T-helper 1 cell (primary cell): ENCODE results near the gene LRG1.
A peak's percentile ranks its signal among the peaks of the same experiment; 100 is the strongest.

Experiments used
- DNase-seq, 5 donors: peaks; one replicate each; pipeline ENCODE4 v3.0.0-alpha.2; 2012 to 2020
- total RNA-seq, 4 donors: gene quantifications; one replicate each; lab custom pipeline; 2026; lab: John Stamatoyannopoulos, UW

Gene LRG1, protein sequence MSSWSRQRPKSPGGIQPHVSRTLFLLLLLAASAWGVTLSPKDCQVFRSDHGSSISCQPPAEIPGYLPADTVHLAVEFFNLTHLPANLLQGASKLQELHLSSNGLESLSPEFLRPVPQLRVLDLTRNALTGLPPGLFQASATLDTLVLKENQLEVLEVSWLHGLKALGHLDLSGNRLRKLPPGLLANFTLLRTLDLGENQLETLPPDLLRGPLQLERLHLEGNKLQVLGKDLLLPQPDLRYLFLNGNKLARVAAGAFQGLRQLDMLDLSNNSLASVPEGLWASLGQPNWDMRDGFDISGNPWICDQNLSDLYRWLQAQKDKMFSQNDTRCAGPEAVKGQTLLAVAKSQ
- 0 to 0.08 (median 0) reads per million in 4 donors for total RNA-seq

GRCh38 chr19:4539693-4540581 lies at the start of gene LRG1:
Gene LRG1, minus strand, starts transcription at chr19:4540036. Its CDS starts 23 bp downstream, at chr19:4540013.
- DNase-seq: no peak

DNA sequence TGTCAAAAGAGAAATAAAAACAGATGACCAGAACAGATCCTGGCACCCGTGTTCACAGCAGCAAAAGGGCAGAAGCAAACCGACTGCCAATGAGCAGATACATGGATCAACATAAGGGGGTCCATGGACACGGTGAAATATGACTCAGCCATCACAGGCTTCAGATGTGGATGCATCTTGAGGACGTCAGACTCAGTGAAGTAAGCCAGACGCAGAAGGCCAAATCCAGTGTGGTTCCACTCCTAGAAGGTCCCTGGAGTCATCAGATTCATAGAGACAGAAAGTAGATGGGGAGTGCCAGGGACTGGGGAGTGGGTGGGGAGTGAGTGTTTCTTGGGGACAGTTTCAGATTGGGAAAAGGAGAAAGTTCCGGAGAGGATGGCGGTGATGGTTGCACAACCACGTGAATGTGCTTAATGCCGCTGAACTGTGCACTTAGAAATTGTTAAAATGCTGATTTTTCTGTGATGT lies 48.5 kb upstream of the LRG1 start:
- no peak for DNase-seq

- no peak for DNase-seq
Measured at GRCh38 chr19:4587527-4587926, 47.7 kb upstream of the LRG1 start.

GRCh38 chr19:4586691-4587090 lies 46.9 kb upstream of the LRG1 start:
- no peak for DNase-seq

DNA sequence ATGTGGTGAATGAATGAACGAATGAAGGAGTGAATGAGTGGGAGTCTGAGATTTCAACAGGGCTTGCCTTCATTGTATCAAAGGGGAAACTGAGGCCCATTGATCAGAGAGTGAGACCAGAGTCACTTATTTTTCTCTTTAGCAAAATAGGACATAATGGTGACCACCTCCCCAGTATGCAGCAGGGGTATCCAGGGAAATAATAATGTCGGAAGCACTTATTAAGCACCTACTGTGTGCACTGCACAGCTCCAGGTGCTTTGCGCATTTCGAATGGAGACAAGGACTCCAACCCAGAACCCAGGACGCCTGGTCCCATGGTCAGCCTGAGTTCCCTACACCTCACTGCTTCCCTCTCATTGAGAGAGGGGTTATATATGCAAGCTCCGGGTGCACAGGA lies 46.4 kb upstream of the LRG1 start:
- no peak for DNase-seq

- DNase-seq: no peak
Measured at GRCh38 chr19:4585556-4585955, 45.7 kb upstream of the LRG1 start.

GRCh38 chr19:4584670-4585460 lies 45.0 kb upstream of the LRG1 start:
- DNase-seq: no peak

DNA sequence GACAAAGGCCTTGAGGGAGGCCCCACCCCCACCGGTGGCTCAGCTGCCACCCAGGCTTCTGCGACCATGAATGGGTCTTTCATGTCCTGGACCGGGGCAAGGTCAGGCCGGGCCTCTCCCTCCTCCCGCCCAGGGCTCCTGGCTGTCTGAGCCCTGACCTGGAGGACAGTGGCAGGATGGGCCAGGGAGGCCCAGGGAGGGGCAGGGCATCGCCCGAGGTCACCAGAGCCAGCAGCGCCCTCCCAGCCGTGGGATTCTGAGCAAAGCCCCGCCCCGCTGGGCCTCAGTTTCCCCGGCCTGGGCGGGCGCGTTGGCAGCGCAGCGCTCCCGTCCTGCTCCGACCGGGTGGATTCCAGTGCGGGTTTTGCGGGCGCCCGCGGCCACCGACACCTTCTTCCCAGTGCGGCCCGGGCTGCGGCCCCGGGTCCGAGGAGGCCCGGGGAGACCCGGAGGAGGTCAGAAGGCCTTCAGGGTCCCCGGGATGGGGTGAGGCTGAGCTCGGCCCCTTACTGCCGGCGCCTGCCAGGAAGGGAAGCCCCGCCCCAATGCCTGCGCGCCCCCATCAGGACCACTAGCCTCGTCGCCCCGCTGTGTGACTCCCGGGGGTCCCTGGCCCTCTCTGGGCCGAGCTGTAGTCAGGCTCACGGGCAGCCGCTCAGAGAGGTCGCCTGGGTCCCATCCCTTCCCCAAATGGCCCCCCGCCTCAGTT lies 44.3 kb upstream of the LRG1 start:
- DNase-seq: no peak

DNA sequence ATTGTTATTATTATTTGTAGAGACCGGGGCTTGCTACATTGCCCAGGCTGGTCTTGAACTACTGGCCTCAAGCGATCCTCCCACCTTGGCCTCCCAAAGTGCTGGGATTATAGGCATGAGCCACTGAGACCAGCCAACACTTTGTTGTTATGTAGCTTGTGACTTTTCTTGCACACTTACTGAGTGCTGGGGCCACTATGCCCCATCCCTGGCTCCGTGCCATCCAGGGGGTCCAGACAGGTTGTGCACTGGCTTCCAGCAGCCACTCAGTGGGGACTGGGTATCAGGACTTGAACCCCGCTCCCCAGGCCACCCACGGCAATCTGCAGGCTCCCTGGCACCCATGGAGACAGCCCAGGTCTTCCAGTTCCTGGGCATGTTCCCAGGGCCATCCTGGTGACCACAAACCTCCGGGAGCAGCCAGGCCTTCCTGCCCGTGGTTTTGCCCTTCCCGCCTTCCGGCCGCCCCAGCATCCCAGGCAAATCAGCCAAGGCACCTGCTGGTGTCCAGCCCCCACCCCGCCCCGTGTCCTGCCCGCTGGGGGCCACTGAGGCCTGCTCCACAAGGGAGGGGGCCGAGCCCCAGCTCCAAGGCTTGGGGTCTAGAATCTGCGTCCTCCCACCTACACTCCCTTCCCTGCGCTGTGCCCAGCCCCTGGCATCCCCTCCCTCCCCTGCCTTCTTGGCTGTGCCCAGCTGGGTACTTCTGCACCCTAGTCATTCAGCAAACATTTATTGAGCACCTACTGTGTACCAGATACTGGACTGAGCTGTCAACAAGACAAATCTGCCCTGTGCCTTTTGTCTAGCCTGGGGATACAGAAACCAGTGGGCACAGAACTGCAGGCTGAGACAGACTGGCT lies 43.4 kb upstream of the LRG1 start:
- no peak for DNase-seq

- DNase-seq: no peak
Measured at GRCh38 chr19:4581666-4582553, 42.1 kb upstream of the LRG1 start.

DNA sequence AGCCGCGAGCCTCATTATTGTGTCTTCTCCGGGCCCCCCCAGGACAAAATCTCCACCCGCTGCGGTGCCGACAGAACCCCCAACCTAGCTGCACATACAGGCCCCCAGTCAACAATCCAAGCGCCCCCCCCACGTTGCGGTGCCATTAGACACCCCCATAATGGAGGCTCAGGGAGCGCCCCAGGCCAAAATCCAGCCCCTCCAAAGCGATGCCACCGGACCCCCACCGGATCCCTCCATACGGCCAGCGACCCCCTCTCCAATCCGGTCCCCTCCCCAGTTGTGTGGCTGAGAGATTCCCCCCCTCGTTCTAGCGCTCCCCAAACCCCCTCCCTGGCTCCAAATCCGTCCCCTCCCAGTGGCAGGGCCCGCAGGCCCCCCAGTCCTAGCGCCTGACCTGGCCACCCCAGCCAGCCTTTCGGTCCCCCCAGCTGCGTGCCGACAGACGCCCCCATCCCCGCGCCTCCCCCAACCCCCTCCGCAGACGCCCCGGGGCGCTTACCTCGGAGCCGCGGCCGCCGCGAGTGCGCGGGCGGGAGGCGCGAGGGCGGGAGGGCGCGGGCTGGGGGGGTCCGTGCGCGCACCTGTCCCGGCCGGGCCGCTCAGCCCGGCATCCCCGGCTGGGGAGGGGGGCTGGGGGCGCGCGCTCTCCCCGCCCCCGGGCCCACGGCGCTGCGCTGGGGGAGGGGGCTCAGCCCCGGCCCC lies 41.3 kb upstream of the LRG1 start:
- no peak for DNase-seq

- no peak for DNase-seq
Measured at GRCh38 chr19:4580021-4580901, 40.4 kb upstream of the LRG1 start.

GRCh38 chr19:4579389-4579788 lies 39.6 kb upstream of the LRG1 start:
- no peak for DNase-seq

GRCh38 chr19:4578552-4579248 lies 38.9 kb upstream of the LRG1 start:
- DNase-seq: no peak

GRCh38 chr19:4577020-4577782 lies 37.4 kb upstream of the LRG1 start:
- DNase-seq: no peak

DNA sequence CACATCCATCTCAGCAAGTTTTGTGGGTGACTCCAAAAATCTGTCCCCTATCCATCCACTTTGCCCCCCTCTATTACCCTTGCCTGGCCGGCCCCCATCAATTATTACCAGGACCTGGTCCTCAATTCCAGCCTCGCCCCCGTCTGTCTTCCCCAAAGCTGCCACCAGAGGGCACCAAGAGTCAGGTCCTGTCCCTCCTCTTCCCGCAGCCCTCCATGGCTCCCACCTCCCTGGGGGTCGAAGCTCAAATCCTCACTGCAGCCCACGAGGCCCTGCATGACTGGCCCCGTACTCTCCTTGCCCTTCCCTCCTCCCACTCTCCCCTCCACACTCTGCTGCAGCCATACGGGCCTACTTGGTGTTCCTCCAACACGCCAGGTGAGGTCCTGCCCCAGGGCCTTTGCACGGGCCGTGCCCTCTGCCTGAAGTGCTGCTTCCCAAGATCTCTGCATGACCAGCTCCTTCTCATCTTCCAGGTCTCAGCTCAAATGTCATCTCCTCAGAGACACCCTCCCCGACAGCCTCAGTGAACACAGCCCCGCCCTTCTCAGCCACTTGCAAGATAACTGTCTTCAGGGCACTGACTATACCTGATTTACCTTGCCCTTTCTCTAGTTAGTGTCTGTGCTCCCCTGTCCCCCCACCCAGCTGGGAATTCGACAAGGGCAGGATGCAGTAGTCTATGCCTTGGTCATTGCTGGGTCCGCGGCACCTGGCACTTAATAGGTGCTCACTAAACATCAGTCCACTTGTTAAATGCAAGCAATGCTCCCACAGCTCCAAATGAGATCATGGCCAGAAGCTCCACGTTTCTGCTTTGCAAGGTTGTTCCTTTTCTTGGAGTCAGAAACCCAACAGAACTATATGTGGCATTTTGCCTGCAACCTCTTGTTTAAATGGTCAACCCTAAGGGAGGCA lies 36.4 kb upstream of the LRG1 start:
- peak in 4 of 5 donors; percentile 41 to 68 (median 50) for DNase-seq
